Stimulated activated CD8-positive, alpha-beta memory T cell treated with anti-CD3 and anti-CD28 coated beads, Interleukin-12 subunit alpha, Interleukin-12 subunit beta, amount 100 ng/mL, for 24 hours (primary cell): ENCODE measurements around the gene SSBP3.

Source experiments
- DNase-seq: peaks from one replicate; pipeline ENCODE4 v3.0.0-alpha.2; 2020; ENCODE audit errors: extremely low read depth

Gene SSBP3

DNA sequence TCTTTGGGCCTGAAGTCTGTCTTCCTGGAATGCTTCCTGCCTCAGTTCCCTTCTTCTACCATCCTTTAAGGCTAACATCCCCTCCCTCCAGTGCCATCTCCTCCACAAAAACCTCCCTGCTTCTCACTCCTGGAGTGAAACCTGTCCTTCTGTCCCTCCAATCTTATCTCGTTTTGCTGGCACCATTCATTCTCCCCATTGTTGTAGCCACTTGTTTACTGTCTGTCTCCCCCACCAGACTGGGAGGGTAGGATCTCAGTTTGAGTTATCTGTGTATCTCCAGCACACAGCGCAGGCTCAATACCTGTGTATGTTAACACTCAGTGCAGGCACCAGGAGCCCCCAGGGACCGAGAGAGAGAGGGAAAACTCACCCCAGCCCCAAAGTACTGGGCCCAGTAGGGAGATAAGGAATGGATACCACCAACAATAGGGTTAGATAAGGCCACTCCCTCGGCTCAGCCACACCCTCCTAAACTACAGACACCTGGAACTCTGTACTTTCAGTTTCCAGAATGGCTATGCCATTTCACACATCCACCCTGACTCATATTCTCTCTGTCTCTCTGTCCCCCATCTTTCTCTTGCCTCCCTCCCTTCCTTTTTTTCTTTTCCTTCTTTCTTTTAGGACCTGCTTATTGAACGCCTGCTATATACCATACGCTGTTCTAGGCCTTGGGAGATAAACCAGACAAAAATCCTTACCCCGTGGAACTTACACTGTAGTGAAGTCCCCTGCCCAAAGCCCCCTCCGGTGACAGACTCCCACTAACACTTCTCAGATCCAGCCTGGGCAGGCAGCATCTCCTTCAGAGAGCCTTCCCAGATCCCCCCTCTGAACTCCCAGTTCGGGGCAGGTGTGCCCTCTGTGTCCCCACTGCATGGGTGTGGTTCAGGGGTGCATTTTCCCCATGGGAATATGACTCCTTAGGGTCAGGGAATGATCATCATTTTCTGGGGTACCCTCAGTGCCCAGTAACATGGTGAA, 3.3 kb upstream of the SSBP3 start:
- DNase-seq = no peak

GRCh38 chr1:54408147-54409066, 2.2 kb upstream of the SSBP3 start:
- no peak for DNase-seq

DNA sequence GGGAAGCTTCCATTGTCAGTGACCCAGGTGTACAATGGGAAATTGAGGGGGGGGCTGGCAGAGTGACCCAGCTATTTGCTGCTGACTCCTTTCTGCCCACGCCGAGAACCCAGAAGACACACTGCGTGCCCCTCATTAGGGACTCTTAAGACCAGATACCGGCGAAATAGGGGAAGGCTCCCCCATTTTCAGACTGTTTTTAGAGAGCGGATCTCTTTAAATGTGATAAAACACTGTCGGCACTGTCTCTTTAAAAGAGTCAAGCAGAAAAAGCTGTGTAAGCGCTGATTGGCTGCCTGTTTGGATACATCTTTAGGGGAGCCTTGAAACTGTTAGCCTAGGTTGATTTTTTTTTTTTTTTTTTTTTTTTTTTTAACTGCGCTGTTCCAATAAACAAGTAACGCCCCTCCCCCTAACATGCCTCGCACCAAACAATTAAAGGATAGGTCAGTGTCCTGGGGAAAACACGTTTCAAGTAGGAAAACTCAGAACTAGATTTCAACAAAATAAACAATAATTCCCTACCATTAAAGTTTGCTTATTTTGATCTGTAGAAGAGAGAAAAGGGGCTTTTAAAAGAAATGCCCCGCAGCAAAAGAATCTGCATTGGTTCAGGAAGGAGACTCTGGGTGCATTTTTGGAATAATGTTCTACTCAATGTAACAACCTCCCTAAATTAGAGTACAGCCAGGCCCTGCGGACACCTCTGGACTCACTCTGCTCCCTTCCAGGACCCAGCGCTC, 1.4 kb upstream of the SSBP3 start:
- DNase-seq = no peak

DNA sequence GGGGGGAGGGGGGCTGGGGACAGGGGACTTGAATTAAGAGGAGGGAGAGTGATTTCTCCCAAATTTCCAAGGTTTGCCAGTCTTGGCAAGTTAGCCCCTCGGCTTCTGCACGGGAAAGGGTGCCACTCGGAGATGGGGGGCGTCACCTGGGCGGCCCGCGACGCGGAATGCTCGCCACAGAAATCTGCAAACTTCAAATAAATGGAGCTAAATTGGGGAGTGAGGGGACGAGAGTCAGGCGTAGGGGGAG, 885 bp upstream of the SSBP3 start:
- no peak for DNase-seq

DNA sequence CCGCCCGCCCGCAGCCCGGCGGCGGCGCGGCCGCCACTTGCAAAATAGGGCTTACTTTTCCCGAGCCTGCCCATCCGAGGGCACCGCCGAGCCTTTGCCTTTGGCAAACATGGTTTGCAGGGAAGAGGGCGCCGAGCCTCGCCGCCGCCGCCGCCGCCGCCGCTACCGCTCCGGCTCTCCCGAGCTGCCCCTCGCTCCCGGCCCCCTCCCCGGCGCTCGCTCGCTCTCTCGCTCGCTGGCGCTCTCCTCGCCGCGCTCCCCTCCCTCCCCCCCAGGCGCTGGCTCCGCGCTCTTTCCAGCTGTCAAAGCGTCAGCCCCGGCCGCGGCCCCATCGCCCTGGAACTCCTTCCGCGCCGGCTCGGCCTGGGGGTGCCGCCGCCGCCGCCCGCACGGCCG, 298 bp downstream of the SSBP3 start:
- DNase-seq = no peak

DNA sequence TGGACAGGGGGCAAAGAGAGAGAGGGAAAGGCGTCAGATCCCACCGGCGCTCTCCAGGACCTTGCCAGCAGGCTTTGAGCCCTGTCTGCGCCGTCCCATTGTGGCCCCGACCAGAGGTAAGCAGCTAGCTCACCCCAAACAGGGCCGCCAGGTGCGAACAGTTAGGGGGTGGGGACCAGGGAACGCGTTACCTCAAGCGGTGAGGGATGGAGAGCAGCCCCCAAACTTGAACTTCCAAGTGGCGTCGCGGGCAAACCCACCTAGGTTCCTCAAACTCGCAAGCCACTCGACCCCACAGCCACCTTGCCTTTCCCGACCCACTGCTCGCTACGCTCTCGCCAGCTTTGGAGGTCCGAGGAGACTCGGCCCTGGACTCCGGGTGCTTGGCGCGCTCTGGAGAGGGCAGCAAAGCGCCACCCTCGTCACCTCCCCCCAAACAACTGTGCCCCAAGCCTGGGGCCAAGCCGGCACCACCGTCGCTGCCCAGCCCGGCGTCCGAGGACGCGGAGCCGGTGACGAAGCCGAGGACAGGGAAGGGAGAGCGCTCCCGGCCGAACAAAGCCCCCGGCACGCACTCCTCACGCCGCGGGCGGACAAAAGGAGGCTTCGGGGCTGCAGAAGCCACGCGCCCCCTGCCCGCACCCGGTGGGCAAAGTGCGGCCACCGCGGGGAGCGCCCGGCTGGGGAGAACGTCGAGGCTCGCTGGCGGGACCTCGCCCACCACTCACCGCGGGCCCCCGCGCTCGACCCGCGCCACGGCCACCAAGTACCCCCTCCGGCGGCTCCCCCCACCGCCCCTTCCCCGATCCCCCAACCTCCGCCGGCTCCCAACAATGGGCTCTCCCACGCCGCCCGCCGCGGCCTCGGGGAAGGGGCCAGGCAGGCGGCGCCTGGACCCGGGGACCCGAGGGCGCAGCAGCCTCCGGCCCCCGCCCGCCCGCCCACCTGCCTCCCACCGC, 976 bp downstream of the SSBP3 start:
- no peak for DNase-seq

DNA sequence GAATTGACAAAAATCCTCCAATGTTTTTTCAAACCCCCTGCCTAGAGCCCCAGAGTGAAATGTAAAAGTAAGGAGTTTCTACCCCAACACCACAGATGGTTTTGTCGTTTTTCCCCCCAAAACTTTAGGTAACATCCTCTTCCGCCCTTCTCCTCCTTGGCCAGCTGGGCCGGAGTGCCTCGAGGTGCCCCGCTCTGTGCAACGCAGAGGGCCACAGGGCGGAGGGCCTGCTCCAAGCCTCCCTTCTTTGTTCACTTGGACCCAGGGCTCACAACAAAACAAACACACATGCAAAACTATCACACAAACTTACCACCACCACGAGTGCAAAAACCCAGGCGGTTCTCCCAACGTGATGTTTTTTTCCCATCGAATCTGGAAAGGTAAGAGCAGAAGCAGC, 1.9 kb downstream of the SSBP3 start:
- no peak for DNase-seq

GRCh38 chr1:54403808-54404261, 2.4 kb downstream of the SSBP3 start:
- no peak for DNase-seq

DNA sequence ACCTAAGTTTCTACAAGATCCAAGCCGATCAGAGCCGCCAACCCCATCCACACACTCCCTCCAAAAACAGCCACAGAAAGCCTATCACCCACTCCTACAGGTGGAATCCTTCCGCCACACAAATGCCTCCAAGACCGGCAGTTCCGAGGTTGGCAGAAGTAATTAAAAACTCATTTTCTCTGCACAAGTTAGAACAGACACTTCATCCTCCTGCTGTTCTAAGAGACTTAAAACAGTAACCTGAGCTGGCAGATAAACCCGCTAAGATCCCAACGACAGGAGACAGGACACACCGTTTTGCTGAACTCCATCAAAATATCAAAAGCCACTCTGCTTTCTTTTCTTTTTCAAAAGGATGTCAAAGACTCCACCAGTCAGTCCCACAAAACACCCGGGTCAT, 2.8 kb downstream of the SSBP3 start:
- DNase-seq = no peak

GRCh38 chr1:54402896-54403295, 3.3 kb downstream of the SSBP3 start:
- DNase-seq = no peak

GRCh38 chr1:54401799-54402198, 4.4 kb downstream of the SSBP3 start:
- DNase-seq = no peak

DNA sequence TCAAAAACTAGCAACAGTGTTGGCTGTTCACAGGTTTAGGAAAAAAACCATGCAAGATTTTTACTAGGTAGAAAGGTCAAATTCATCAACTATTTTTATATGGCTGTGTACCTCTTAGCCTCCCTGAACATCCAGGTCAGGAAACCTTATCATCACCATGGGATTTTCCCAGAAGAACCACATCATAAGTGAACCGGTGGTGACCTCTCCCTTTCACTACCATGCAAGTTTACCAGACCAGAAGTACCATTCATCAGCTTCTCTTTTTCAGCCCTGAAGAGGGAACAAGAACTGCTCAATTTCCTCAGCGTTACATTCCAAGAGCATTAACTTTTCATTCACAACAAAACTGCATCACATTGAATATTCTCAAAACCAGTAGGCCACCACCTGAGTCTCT, 5.9 kb downstream of the SSBP3 start:
- DNase-seq = no peak

DNA sequence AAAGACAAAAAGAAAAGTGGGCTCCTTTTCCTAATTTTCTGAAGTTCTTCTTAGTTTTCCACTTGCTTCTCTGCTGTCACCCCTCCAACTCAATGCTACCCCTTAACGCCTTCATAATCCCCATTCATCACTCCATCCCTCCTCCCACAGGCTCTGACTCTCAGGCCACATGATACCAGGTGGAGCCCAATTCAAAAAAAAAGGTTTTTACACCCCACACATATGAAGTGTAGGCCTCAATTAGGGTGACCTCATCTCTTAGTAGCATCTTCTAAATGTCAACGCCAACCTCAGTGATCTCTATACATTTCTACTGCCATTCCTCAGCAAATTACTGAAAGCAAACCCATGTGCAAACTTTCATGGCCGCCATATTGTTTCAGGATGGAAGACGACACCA, 6.4 kb downstream of the SSBP3 start:
- DNase-seq = no peak

DNA sequence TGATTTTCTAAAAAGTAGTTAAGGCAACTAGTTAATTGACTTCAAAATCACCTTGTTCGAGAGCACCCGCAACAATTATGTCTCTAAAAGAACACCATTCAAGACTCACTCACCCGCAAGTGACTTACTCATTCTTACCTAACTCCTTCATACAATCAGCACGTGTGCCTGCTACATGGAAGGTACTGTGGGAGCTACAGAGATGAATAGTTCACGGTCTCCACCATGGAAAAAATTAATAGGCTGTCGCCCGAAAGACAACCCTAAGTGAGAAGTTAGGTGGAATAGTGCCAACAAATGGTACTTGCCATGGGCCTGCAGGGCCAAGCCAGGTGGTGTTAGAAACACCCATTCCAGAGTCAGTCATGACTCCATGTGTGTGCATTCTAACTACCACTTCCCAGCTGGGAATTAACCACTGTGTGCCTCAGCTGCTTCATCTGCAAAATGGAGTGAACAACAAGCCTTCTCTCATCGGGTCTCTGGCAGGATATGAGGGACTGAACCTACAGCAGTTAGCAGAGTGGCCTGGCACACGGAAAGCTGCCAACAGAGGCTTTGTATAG, 7.1 kb downstream of the SSBP3 start:
- no peak for DNase-seq

DNA sequence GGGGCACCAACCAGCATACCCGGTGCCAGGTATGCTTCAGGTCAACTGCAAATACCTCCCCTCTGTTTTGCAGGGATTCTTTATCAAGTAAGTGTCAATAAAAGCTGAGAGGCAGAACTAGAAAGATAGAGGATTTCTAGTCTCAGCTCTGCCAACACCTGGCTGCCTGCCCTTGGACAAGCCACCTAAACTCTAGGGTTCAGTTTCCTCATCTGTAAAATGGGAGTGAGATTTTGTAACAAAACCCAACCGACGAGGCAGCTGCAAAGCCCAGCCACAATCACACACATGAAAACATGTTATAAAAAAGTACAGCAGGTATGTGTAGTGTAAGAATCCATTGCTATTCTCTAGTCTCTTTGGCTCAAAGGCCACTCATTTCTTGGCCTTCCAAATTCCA, 8.2 kb downstream of the SSBP3 start:
- no peak for DNase-seq

- no peak for DNase-seq
These were observed 9.1 kb downstream of the SSBP3 start for GRCh38 chr1:54397090-54397591.

- DNase-seq = no peak
These were observed 9.8 kb downstream of the SSBP3 start for GRCh38 chr1:54396261-54396933.

GRCh38 chr1:54395281-54395934, 10.8 kb downstream of the SSBP3 start:
- DNase-seq = no peak

DNA sequence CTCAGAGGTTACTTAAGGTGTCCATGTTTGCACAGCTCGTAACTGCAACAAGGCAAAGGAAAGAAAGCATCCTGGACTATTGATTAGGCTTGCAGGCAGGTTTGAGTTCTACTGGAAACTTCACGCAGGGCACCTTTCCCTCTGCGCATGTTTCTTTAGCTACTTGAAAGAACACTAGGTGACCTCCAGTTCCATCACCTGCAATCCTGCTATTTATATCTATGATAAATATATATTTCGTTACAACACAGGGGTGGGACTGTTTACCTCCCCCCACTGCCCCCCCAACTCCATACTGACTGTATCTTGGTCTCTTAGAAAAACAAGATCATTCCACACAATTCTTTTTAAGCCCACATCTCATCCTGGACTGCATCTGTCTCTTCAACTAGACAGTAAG, 12.1 kb downstream of the SSBP3 start:
- no peak for DNase-seq
